Effector memory CD4-positive, alpha-beta T cell (primary cell): ENCODE measurements around the gene MAP10.

Experiments
- DNase-seq, 3 donors: peaks; one replicate each; pipeline ENCODE4 v3.0.0-alpha.2; 2020
- H3K27ac ChIP-seq: 2 replicates; pipeline ENCODE4 v1.7.0; 2013; ENCODE audit warnings: mild to moderate bottlenecking, low read length, moderate library complexity; ENCODE audit not compliant: insufficient read depth, poor library complexity, severe bottlenecking
- H3K27me3 ChIP-seq: replicated peaks from 2 replicates; pipeline ENCODE4 v1.7.0; 2013; ENCODE audit warnings: mild to moderate bottlenecking, low read length; ENCODE audit not compliant: insufficient read depth, control insufficient read depth, poor library complexity, severe bottlenecking
- H3K36me3 ChIP-seq: 2 replicates; pipeline ENCODE4 v1.7.0; 2013; ENCODE audit warnings: mild to moderate bottlenecking, low read length, moderate library complexity; ENCODE audit not compliant: control insufficient read depth, insufficient read depth
- H3K4me1 ChIP-seq: 2 replicates; pipeline ENCODE4 v1.7.0; 2013; ENCODE audit warnings: low read length, mild to moderate bottlenecking; ENCODE audit not compliant: control insufficient read depth, insufficient read depth, poor library complexity, severe bottlenecking
- H3K4me3 ChIP-seq: 2 replicates; pipeline ENCODE4 v1.7.0; 2013; ENCODE audit warnings: low read length, low read depth, mild to moderate bottlenecking; ENCODE audit not compliant: insufficient read depth, poor library complexity, severe bottlenecking
- H3K9me3 ChIP-seq: 2 replicates; pipeline ENCODE4 v1.7.0; 2013; ENCODE audit warnings: mild to moderate bottlenecking, low read length, moderate library complexity; ENCODE audit not compliant: control insufficient read depth

MAP10 gene

DNA sequence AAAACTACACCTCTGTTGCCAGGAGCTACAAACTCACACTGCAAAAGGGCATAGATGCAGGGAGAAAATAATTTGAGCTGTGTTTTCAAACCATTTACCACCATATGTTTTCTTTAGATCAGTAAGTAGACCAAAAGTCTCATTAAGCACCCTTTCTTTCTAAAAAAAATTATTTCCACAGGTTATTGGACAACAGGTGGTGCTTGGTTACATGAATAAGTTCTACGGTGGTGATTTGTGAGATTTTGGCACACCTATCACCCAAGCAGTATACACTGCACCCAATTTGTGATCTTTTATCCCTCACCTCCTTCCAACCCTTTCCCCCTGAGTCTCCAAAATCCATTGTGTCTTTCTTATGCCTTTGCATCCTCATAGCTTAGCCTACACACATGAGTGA, 21.1 kb downstream of the MAP10 start:
- no peak overlapping the region for H3K4me3 ChIP-seq
- no peak overlapping the region for H3K27ac ChIP-seq
- DNase-seq, result no peak
- H3K27me3 ChIP-seq, result no peaks in the 10 kb centered on the region
- no peaks in the 10 kb centered on the region for H3K36me3 ChIP-seq
- H3K9me3 ChIP-seq, result no peaks in the 10 kb centered on the region
- no peaks in the 10 kb centered on the region for H3K4me1 ChIP-seq

DNA sequence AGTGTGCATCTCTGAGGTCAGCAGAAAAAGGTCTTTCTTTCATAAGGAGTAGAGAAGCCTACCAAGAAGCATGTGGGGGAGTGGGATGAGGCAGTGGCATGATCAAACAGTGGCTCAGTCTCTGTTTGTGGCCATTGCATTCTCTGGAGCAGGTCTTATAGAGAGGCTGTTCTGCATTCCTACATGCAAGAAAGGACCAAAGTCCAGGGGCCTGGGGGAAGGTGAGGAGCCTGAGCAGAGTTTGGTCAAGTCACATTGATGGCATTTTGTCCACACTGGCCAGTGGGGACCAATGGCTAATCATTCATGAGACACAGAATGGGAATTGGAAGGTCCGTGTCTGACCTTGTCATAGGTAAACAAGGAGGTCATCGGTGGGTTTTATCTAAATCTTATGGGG, 25.4 kb downstream of the MAP10 start:
- Histone ChIP-seq H3K4me3 (no peak overlapping the region), H3K27me3 (no peaks in the 10 kb centered on the region), H3K27ac (no peak overlapping the region), H3K9me3 (no peaks in the 10 kb centered on the region), H3K36me3 (no peaks in the 10 kb centered on the region), H3K4me1 (no peaks in the 10 kb centered on the region)
- no peak for DNase-seq

DNA sequence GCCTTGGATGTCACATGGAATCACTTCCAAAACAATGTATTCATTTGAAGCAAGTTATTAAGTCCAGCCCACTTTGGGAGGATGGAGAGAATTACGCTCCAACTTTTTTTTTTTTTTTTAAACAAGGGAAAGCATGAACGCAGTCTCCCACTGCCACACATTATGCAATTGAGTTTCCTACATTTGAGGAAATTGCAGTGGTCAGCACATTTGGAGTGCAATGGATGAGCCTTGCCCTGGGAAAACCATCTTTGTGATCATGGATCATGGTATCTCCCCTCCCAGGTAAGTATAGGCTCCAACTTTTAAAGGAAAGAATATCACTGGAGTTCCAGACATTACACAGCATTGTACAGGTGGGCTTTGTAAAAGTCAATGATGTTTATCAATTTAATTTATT, 26.7 kb downstream of the MAP10 start:
- no peaks in the 10 kb centered on the region for H3K27me3 ChIP-seq
- no peak overlapping the region for H3K27ac ChIP-seq
- H3K4me1 ChIP-seq, result no peaks in the 10 kb centered on the region
- no peaks in the 10 kb centered on the region for H3K36me3 ChIP-seq
- DNase-seq, result no peak
- no peak overlapping the region for H3K4me3 ChIP-seq
- no peaks in the 10 kb centered on the region for H3K9me3 ChIP-seq

GRCh38 chr1:232834066-232834465, 28.9 kb downstream of the MAP10 start:
- Histone ChIP-seq H3K4me1 (no peaks in the 10 kb centered on the region), H3K27me3 (no peaks in the 10 kb centered on the region)

GRCh38 chr1:232835166-232835565, 29.9 kb downstream of the MAP10 start:
- Histone ChIP-seq H3K4me1 (no peaks in the 10 kb centered on the region), H3K27ac (no peak overlapping the region), H3K36me3 (no peaks in the 10 kb centered on the region), H3K9me3 (no peaks in the 10 kb centered on the region), H3K4me3 (no peak overlapping the region), H3K27me3 (no peaks in the 10 kb centered on the region)
- no peak for DNase-seq

More at GRCh38 chr1:232834066-232834465, 28.9 kb downstream of the MAP10 start:
- no peaks in the 10 kb centered on the region for H3K36me3 ChIP-seq
- H3K4me3 ChIP-seq, result no peak overlapping the region
- H3K27ac ChIP-seq, result no peak overlapping the region
- no peaks in the 10 kb centered on the region for H3K9me3 ChIP-seq
- no peak for DNase-seq

DNA sequence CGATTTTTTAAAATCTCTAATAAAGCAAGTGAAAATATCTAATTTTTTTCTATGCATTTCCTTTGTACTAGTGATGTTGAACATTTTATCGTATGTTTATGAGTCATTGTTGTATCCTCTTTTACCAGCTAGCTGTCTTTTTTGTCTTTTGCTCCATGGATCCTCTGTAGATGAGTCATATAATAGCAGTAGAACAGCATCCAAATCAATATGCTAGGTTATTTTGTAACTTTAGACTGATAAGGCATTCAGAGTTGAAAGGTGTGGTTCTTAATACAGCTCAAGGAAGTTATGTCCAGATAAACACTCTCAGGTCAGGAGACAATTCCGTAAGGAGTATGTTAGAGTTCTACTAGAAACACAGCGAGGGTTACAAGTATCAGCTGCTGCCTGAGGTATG, 31.9 kb downstream of the MAP10 start:
- no peaks in the 10 kb centered on the region for H3K36me3 ChIP-seq
- DNase-seq, result no peak
- H3K4me1 ChIP-seq, result no peaks in the 10 kb centered on the region
- no peaks in the 10 kb centered on the region for H3K9me3 ChIP-seq
- H3K27me3 ChIP-seq, result no peaks in the 10 kb centered on the region
- no peak overlapping the region for H3K4me3 ChIP-seq
- no peak overlapping the region for H3K27ac ChIP-seq

DNA sequence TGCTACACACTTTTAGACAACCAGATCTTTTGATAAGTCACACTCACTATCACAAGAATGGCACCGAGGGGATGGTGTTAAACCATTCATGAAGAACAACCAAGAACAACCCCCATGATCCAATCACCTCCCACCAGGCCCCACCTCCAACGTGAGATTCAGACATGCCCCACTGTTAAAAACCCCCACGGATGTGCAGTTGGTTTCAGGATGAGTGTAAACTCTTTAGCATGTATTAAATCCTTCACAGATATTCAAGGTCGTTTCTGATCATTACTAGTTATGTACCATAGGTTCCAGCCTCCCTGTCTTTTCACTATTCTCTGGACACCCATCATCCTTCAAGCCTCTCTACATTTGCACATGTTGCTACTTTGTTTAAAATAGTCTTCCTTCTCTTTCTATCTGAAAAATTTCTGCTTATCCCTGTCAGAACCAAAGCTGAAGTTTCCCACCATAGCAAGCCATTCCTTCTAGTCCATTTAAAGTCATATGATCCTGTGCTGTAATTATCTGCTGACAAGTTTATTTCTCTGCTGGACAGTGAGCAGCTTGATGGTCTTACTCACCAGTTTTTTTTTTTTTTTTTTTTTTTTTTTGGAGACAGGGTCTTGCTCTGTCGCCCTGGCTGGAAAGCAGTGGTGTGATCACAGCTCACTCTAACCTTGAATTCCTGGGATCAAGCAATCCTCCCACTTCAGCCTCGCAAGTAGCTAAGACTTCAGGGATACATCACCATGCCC, 36.8 kb downstream of the MAP10 start:
- DNase-seq, result no peak
- Histone ChIP-seq H3K27me3 (no peaks in the 10 kb centered on the region), H3K4me1 (no peaks in the 10 kb centered on the region), H3K4me3 (no peak overlapping the region), H3K9me3 (no peaks in the 10 kb centered on the region), H3K27ac (no peak overlapping the region), H3K36me3 (no peaks in the 10 kb centered on the region)

GRCh38 chr1:232844791-232845190, 39.6 kb downstream of the MAP10 start:
- Histone ChIP-seq H3K4me1 (no peaks in the 10 kb centered on the region), H3K27me3 (no peaks in the 10 kb centered on the region), H3K36me3 (no peaks in the 10 kb centered on the region), H3K4me3 (no peak overlapping the region), H3K27ac (no peak overlapping the region), H3K9me3 (no peaks in the 10 kb centered on the region)
- no peak for DNase-seq

DNA sequence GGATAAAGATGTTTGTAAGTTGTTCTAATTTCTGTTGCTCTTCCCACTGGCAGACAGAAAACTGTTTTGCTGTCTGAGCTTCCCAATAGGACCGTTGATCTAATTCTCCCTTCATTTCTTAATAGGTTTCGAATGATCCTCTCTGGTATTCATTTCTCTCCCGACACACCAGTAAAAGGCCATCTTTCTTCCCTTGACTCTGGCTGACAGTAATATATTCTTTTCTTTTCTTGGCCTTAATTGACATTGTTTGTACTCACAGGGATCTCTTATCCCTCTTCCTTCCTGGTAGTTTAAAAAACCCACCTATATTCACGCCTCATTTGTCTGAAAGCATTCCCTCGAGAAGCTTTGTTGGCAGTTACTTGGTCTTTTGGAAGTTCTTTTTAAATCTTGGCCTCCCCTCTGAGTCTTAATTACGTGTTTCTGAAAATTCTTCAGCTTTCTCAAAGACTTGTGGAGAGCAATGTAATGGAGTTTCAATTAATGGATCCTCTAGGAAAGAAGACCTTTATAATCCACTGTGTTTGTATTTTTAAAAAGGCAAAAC, 40.3 kb downstream of the MAP10 start:
- Histone ChIP-seq H3K27me3 (no peaks in the 10 kb centered on the region), H3K4me1 (no peaks in the 10 kb centered on the region), H3K27ac (no peak overlapping the region), H3K9me3 (no peaks in the 10 kb centered on the region), H3K36me3 (no peaks in the 10 kb centered on the region), H3K4me3 (no peak overlapping the region)
- DNase-seq, result no peak

DNA sequence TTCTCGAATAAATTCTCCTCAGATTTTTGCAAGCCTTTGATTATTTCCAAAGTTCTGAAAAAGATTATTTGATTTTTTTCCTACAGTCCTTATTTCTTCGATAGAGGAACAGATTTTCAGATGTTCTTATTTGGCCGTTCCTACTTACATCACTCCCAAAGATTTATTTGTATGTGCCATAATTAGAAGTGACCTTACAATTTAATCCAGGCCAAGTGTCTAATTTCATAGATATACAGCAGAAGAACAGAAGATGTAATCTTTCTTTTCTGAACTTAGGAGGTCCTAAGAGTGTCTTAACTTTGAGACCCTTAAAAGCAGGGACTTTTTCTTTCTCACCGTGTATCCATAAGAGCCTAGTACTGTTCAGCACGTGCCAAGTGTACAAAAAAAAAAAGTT, 46.3 kb downstream of the MAP10 start:
- Histone ChIP-seq H3K36me3 (no peaks in the 10 kb centered on the region), H3K9me3 (no peaks in the 10 kb centered on the region), H3K27ac (no peak overlapping the region), H3K27me3 (no peaks in the 10 kb centered on the region), H3K4me3 (no peak overlapping the region), H3K4me1 (no peaks in the 10 kb centered on the region)
- no peak for DNase-seq
